Measurements from ENCODE around the gene SEMA4B. TPM values are rescaled to one million over a fixed set of nuclear protein-coding genes. Genes with fewer than 3 reads are reported as not detected.
"Not testable (repeated sequence)": the region's sequence is repeated elsewhere in the genome, so short reads cannot be mapped to it uniquely, and the experiment has no call there.

SEMA4B gene
- total RNA-seq, 1 donor from 2014 or later, result 20.7 TPM

DNA sequence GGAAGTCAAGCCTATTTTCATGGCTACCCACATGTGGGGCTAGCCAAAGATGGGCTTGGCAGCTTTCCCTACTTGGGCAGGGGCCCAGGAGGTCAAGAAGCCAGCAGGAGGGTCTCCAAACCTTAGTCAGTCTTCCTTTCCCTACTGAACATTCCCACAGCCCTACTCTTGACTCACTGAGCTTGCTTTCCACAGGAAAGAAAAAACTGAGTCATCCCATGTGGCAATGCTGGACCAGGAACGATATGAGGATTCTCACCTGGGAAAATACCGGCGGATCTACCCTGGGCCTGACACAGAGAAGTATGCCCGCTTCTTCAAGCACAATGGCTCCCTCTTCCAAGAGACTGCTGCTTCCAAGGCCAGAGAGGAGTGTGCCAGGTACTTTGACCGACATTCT lies 60.7 kb downstream of the SEMA4B start:
- no peak for DNase-seq (ENCODE audit: low spot score)

DNA sequence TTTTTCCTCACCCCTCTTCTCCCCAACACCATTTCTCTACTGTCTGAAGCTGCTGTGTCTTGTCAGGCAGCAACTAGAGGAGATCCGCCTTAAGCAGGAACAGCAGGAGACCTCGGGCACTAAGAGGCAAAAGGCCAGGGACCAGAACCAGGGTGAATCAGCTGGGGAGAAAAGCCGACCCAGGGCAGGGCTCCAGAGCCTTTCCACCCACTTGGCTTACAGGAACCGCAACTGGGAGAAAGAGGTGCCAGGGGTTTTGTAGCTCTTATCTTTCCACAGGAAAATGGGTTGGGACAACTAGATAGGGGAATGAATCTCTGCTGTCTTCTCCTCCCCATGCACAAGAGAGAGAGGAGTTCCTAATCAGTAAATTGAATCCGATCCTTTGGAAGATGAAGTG lies 61.3 kb downstream of the SEMA4B start:
- no peak for DNase-seq (ENCODE audit: low spot score)

DNA sequence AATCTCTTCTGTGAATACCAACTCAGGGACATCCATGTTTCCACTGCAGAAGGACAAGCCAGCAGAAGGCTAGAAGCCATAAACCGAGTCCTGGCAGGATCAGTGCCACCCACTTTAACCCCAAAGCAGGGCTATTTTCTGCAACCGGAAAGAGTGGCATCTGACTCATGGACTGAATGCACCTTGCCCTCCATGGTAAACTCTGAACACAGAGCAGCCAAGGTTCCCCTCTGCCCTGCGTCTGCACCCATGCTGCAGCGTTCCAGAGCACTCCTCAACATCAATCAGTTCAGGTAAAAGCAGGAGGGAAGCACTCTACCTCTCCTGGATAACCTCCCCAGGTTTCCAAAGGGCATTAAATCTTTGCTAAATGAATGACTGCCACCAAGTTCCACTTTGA lies 63.5 kb downstream of the SEMA4B start:
- no peak for DNase-seq (ENCODE audit: low spot score)

DNA sequence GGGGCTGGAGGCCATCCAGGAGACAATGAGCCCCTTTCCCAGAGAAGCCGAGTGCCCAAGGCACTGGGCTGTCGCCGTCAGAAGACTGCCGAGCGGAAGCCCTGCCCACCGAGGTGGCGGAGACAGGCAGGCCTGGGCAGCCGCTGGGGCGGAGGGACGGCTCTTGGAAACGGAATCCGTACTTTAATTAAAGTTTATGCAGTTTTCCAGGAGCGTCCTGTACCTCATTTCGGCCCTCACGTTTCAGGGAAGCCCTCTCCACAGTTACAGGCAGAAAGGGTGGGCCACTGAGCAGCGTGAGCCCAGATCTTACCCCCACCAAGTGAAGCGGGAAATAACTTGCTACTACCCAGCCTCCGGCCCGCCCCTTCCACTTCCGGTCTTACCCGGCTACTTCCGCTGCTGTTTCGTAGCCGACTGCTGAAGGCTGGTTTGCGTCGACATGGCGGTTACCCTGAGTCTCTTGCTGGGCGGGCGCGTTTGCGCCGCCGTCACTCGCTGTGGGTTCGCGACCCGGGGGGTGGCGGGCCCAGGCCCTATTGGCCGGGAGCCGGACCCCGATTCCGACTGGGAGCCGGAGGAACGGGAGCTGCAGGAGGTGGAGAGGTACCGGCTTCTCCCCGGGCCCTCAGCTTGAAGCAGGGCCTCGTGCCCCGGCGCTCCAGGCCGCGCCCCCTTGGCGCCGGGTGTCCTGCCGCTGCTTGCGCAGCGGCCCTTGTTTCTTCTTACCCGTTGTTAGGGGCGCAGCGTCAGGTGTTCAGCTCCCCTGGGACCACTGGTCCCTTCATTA lies 64.3 kb downstream of the SEMA4B start, which contains the start of gene NGRN:
TSS of gene NGRN (plus strand) at position 402 of the 790 bp plus-strand sequence. CDS start at position 443, 41 bp downstream.
- DNase-seq (ENCODE audit: low spot score), result peak; percentile 98

DNA sequence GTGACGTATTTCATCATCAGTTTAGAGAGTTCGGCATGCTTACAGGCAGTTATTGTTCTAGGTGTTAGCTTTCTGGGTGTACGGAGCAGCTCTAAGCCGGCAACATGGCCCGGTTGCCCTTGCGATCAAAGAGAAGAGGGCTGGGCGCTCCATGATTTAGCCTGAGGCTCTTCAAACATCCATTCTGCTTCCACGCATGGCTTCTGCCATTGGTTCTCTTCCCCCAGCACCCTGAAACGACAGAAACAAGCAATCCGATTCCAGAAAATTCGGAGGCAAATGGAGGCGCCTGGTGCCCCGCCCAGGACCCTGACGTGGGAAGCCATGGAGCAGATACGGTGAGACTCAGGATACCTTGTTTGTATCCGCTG lies 64.9 kb downstream of the SEMA4B start:
- DNase-seq (ENCODE audit: low spot score), result peak; percentile 38

DNA sequence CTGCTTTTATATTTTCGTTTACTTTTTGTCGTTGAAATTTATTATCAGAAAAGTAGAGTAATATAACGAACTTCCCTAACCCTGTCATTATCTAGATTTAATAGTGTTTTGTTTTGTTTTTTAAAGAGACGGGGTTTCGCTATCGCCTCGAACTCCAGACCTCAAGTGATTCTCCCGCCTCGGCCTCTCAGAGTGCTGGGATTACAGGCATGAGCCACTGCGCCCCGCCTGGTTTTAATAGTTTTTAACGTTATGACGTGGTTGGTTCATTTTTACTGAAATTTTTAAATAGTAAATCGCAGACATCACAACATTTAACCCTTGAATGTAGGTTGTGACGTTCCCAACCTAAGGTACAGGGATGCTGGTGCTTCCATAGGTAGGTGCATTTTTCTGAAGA lies 65.4 kb downstream of the SEMA4B start:
- peak; percentile 23 for DNase-seq (ENCODE audit: low spot score)

DNA sequence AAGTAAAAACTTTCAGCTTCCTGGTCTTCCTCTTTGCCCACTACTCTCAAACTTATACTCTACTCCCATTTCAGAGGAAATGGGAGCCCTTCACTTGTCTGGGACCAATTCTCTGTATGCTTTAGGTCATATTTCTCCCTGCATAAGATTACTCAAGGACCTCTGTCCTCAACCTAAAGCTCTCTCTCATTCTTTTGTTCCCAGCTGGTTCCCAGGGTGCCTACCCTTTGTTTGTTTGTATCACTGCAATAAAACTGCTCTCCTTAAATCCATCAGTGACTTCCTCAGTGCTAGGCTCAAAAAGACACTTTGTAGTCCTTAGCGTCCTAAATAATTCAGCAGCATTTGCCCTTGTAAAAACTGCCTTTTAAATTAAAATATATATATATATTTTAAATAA lies 67.3 kb downstream of the SEMA4B start:
- no peak for DNase-seq (ENCODE audit: low spot score)

DNA sequence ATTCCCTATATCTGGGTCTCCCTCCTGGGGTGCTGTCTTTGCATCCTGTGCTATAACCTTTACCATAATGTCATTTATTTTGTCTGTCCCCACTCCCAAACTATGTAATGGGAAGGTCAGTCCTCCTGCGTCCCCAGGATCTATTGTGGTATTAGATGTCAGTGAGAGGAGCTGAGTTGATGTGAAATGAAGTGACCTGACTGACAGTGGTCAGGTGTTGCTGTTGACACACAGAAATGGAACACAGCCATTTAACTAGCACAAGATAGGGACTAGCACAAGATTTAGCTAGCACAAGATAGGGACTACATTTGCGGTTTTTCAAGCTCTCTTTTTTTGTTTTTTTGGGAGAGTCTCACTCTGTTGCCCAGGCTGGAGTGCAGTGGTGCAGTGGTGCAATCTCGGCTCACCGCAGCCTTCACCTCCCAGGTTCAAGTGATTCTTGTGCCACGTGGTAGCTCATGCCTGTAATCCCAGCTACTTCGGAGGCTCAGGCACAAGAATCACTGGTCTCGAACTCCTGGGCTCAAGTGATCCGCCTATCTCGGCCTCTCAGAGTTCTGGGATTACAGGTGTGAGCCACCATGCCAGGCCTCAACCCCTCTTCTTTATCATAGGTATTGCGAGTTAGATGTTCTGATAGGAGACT lies 69.5 kb downstream of the SEMA4B start:
- no peak for DNase-seq (ENCODE audit: low spot score)

DNA sequence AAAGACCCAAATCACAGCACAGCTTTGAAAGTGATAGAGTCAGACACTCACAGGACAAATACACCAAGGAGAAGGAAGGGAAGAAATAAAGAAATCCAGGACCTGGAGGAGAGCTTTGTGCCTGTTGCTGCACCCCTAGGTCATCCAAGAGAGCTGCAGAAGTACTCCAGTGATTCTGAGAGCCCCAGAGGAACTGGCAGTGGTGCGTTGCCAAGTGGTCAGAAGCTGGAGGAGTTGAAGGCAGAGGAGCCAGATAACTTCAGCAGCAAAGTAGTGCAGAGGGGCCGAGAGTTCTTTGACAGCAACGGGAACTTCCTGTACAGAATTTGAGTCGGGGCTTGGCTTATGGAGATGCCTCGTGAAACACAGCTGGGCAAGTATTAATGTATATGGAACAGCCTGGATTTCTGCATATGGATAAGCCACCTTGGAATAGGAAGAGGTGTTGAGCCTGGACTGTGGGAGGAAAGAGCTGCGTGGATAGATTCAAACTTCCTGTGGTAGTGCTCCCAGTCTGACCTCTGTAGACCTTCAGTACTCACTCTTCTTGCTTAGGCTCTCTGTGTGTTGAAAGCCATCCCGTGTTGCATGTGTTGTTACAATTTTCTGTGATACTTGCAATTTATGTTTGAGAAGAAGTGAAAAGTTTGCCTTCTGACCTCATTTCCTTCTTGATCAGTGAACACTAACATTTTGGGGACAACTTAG lies 70.5 kb downstream of the SEMA4B start:
- DNase-seq (ENCODE audit: low spot score), result no peak

DNA sequence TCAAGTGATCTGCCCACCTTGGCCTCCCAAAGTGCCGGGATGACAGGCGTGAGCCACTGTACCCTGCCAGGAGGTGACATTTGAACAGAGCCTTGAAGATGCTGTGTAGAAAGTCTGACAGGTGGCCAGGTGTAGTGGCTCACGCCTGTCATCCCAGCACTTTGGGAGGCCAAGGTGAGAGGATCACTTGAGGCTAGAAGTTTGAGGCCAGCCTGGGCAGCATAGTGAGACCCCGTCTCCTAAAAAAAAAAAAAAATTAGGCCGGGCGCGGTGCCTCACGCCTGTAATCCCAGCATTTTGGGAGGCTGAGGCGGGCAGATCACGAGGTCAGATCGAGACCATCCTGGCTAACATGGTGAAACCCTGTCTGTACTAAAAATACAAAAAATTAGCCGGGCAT lies 77.3 kb downstream of the SEMA4B start:
- not testable (repeated sequence) for DNase-seq (ENCODE audit: low spot score)

Other genes with a start within 250 kb of the SEMA4B start
- gene ZNF710, start 200.0 kb upstream of the SEMA4B start, total RNA-seq (ENCODE audit: insufficient read depth, low replicate concordance), result 9.4 TPM
- gene IDH2, start 98.9 kb upstream of the SEMA4B start, total RNA-seq (ENCODE audit: insufficient read depth, low replicate concordance), result 90.8 TPM
- gene CIB1, start 32.6 kb downstream of the SEMA4B start, total RNA-seq (ENCODE audit: insufficient read depth, low replicate concordance), result 15.9 TPM
- 6.3 TPM for gene GDPGP1, start 32.9 kb downstream of the SEMA4B start, total RNA-seq (ENCODE audit: insufficient read depth, low replicate concordance)
- not detected for gene TTLL13, start 48.2 kb downstream of the SEMA4B start, total RNA-seq (ENCODE audit: insufficient read depth, low replicate concordance)
- gene NGRN, start 64.3 kb downstream of the SEMA4B start, total RNA-seq (ENCODE audit: insufficient read depth, low replicate concordance), result 48.6 TPM
- 8.2 TPM for gene ZNF774, start 151.0 kb downstream of the SEMA4B start, total RNA-seq (ENCODE audit: insufficient read depth, low replicate concordance)
- gene IQGAP1, start 186.9 kb downstream of the SEMA4B start, total RNA-seq (ENCODE audit: insufficient read depth, low replicate concordance), result 247 TPM